K562 (cell line): ENCODE data around the gene RPLP2. TPM values are rescaled to one million over a fixed set of nuclear protein-coding genes. Genes with fewer than 3 reads are reported as not detected.

ENCODE experiments used
- BMI1 ChIP-seq: fragments of 150-350 bp; IDR thresholded peaks from 2 replicates; pipeline ENCODE4 v1.6.1; 2014; ENCODE audit warnings: low read length
- CHCHD3 ChIP-seq: fragments of 250-450 bp; sonication (Bioruptor Pico); IDR thresholded peaks from 2 replicates; pipeline ENCODE4 v2.1.2; 2022; ENCODE audit warnings: mild to moderate bottlenecking
- MYC ChIP-seq, 2 experiments: fragments of 250-450 bp in 1 of 2; sonication (Bioruptor Pico) in 1 of 2; IDR thresholded peaks; 2 replicates each; pipeline versions ENCODE4 v1.5.1 to v1.6.1; 2012 to 2021; ENCODE audit warnings: low read depth in 2 of 2, borderline replicate concordance in 1 of 2, improper control_type of control experiment in 1 of 2, low read length in 1 of 2, mild to moderate bottlenecking in 1 of 2, moderate library complexity in 1 of 2
- NCOA1 ChIP-seq: fragments of 450-650 bp; IDR thresholded peaks from 2 replicates; pipeline ENCODE4 v1.6.1; 2016; ENCODE audit warnings: low read depth
- POLR2AphosphoS5 ChIP-seq: IDR thresholded peaks from 2 replicates; pipeline ENCODE4 v1.6.1; 2011; ENCODE audit warnings: mild to moderate bottlenecking, low read depth, low read length, moderate library complexity; ENCODE audit not compliant: control insufficient read depth, insufficient read depth
- TBP ChIP-seq: optimal IDR thresholded peaks from 2 replicates; pipeline ENCODE3; 2011; ENCODE audit warnings: low read depth, low read length, improper control_type of control experiment
- ZNF282 ChIP-seq: sonication (generic); formaldehyde crosslinking; IDR thresholded peaks from 2 replicates; pipeline ENCODE4 v1.8.1; 2023; ENCODE audit warnings: missing genetic modification reagents
- ZNF395 ChIP-seq: fragments of 200-800 bp; sonication (Bioruptor generic); IDR thresholded peaks from 2 replicates; pipeline ENCODE4 v1.6.1; 2017; ENCODE audit warnings: missing genetic modification characterization, missing compliant biosample characterization
- ZNF764 ChIP-seq: fragments of 250-450 bp; sonication (Bioruptor Pico); IDR thresholded peaks from 2 replicates; pipeline ENCODE4 v1.4.0; 2020; ENCODE audit warnings: low read depth, mild to moderate bottlenecking, moderate library complexity
- polyA plus RNA-seq, 8 experiments: library from polyadenylated mRNA; depleted of rRNA in 4 of 8; stranded (reverse) in 5 of 8; unstranded in 3 of 8; fragments of >200 nt; fragmentation: Nextera tagmentation in 2 of 8; fragmentation: Illumina TruSeq in 1 of 8; extraction: Ambion mirVana in 2 of 8; extraction: Trizol in 1 of 8; gene quantifications; 2 replicates each; pipeline versions ENCODE4 v1.2.1 to v1.2.3, GENCODE V29; 2011 to 2014; ENCODE audit warnings: inconsistent platforms in 1 of 8, missing spikeins in 1 of 8
- total RNA-seq, 7 experiments: library from RNA; depleted of rRNA in 6 of 7; stranded (reverse); fragments of >200 nt in 6 of 7; fragmentation: Illumina TruSeq in 2 of 7; extraction: Trizol in 2 of 7; gene quantifications; 2 replicates each; pipeline versions ENCODE4 v1.2.1 to v1.2.3, GENCODE V29; 2011 to 2021; ENCODE audit warnings: low replicate concordance in 1 of 7
- TF ChIP-seq, protein P1 (sequence below): sonication (generic); formaldehyde crosslinking; IDR thresholded peaks from 2 replicates; pipeline ENCODE4 v1.8.0; 2023; ENCODE audit warnings: mild to moderate bottlenecking, missing genetic modification reagents
- TF ChIP-seq, protein P2 (sequence below), 3 experiments: fragments of 200-800 bp in 1 of 3; sonication (Bioruptor generic) in 1 of 3; sonication (generic) in 1 of 3; formaldehyde crosslinking in 1 of 3; IDR thresholded peaks; 2 replicates each; pipeline versions ENCODE4 v1.6.1 to v1.8.0; 2016 to 2022; ENCODE audit warnings: mild to moderate bottlenecking in 2 of 3, missing compliant biosample characterization in 2 of 3, missing genetic modification characterization in 2 of 3, missing genetic modification reagents in 1 of 3
- TF ChIP-seq, protein P3 (sequence below): fragments of 250-450 bp; sonication (Bioruptor Pico); IDR thresholded peaks from 2 replicates; pipeline ENCODE4 v1.8.0; 2022; ENCODE audit warnings: inconsistent platforms, mild to moderate bottlenecking, moderate library complexity, borderline replicate concordance
- TF ChIP-seq, protein P4 (sequence below): fragments of 450-650 bp; conservative IDR thresholded peaks from 2 replicates; pipeline ENCODE4 v1.6.1; 2016; ENCODE audit warnings: missing genetic modification characterization, low read depth, mild to moderate bottlenecking, control low read depth, missing compliant biosample characterization

RPLP2 gene
- total and polyA plus RNA-seq, 9 of the 15 experiments (the other 6 are each of a cell fraction or from before 2014, with no cell fraction given) = 528 to 3,807 (median 1,633) TPM

DNA sequence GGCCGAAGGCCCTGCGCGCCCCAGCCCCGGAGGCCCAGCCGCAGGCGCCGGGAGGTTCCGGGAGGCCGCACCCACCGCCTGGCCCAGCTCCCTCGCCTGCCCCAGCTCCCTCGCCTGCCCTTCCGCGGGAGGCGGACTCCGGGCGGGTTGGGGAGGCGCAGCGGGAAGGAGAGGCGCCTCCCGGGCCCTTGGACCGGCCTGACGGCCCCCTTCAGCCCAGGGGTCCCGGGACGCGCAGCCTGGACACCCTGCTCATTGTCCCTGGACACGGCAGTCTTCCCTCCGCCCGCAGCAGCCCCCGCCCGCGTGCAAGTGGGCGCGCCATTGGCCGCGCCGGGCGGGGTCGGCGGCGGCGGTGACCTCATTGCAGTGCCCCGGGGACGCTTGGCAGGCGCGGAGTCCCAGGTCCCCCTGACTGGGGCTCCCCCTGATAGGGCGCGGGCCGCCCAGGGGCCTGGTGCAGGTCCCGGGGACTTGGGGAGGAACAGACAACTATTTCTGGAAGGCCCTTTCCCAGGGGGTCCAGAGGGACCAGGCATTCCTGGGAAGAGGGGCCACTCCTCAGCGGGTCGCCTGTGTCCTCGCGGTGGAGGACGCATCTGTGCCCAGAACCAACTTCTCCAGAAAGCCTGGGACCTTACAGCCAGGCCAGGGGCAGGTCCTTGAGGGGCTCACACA, 23.5 kb downstream of the RPLP2 start (continued):
- TF ChIP-seq, protein P1, sequence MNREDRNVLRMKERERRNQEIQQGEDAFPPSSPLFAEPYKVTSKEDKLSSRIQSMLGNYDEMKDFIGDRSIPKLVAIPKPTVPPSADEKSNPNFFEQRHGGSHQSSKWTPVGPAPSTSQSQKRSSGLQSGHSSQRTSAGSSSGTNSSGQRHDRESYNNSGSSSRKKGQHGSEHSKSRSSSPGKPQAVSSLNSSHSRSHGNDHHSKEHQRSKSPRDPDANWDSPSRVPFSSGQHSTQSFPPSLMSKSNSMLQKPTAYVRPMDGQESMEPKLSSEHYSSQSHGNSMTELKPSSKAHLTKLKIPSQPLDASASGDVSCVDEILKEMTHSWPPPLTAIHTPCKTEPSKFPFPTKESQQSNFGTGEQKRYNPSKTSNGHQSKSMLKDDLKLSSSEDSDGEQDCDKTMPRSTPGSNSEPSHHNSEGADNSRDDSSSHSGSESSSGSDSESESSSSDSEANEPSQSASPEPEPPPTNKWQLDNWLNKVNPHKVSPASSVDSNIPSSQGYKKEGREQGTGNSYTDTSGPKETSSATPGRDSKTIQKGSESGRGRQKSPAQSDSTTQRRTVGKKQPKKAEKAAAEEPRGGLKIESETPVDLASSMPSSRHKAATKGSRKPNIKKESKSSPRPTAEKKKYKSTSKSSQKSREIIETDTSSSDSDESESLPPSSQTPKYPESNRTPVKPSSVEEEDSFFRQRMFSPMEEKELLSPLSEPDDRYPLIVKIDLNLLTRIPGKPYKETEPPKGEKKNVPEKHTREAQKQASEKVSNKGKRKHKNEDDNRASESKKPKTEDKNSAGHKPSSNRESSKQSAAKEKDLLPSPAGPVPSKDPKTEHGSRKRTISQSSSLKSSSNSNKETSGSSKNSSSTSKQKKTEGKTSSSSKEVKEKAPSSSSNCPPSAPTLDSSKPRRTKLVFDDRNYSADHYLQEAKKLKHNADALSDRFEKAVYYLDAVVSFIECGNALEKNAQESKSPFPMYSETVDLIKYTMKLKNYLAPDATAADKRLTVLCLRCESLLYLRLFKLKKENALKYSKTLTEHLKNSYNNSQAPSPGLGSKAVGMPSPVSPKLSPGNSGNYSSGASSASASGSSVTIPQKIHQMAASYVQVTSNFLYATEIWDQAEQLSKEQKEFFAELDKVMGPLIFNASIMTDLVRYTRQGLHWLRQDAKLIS (CRISPR knock-in tag) = peak; percentile 17; the same call in 1 of the 2 replicates
- no peak for TF ChIP-seq NCOA1
- TF ChIP-seq POLR2AphosphoS5 = peak; percentile 37; the same call in 1 of the 2 replicates
- no peak for TF ChIP-seq ZNF395 (CRISPR knock-in tag)
- TF ChIP-seq MYC (IDR thresholded peaks at IDR 0.05; ENCODE audit: low read depth, low read length) = no peak; the same call in 1 of the 2 replicates
- TF ChIP-seq MYC (CRISPR knock-in tag; IDR thresholded peaks at IDR 0.05; ENCODE audit: borderline replicate concordance, low read depth) = no peak
- peak; percentile 27 for TF ChIP-seq TBP
- TF ChIP-seq, protein P2, sequence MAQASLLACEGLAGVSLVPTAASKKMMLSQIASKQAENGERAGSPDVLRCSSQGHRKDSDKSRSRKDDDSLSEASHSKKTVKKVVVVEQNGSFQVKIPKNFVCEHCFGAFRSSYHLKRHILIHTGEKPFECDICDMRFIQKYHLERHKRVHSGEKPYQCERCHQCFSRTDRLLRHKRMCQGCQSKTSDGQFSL (CRISPR knock-in tag; IDR thresholded peaks at IDR 0.05) = peak; percentile 72
- TF ChIP-seq, protein P2 (tag; IDR thresholded peaks at IDR 0.05) = peak in 1 of 2 experiments; percentile 15; a peak in 1 of 4 replicates
- TF ChIP-seq CHCHD3 (CRISPR knock-in tag) = no peak
- TF ChIP-seq, protein P3, sequence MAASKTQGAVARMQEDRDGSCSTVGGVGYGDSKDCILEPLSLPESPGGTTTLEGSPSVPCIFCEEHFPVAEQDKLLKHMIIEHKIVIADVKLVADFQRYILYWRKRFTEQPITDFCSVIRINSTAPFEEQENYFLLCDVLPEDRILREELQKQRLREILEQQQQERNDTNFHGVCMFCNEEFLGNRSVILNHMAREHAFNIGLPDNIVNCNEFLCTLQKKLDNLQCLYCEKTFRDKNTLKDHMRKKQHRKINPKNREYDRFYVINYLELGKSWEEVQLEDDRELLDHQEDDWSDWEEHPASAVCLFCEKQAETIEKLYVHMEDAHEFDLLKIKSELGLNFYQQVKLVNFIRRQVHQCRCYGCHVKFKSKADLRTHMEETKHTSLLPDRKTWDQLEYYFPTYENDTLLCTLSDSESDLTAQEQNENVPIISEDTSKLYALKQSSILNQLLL (CRISPR knock-in tag) = no peak
- TF ChIP-seq BMI1 = no peak
- TF ChIP-seq ZNF282 (CRISPR knock-in tag) = no peak
- TF ChIP-seq, protein P4, sequence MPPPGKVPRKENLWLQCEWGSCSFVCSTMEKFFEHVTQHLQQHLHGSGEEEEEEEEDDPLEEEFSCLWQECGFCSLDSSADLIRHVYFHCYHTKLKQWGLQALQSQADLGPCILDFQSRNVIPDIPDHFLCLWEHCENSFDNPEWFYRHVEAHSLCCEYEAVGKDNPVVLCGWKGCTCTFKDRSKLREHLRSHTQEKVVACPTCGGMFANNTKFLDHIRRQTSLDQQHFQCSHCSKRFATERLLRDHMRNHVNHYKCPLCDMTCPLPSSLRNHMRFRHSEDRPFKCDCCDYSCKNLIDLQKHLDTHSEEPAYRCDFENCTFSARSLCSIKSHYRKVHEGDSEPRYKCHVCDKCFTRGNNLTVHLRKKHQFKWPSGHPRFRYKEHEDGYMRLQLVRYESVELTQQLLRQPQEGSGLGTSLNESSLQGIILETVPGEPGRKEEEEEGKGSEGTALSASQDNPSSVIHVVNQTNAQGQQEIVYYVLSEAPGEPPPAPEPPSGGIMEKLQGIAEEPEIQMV (tag) = no peak
- TF ChIP-seq ZNF764 (CRISPR knock-in tag) = no peak
